ENCODE results near the gene CSMD2. TPM values are rescaled to one million over a fixed set of nuclear protein-coding genes. Genes with fewer than 3 reads are reported as not detected.

The CSMD2 gene
- total RNA-seq, 1 experiment from 2014 or later: 0.22 TPM

DNA sequence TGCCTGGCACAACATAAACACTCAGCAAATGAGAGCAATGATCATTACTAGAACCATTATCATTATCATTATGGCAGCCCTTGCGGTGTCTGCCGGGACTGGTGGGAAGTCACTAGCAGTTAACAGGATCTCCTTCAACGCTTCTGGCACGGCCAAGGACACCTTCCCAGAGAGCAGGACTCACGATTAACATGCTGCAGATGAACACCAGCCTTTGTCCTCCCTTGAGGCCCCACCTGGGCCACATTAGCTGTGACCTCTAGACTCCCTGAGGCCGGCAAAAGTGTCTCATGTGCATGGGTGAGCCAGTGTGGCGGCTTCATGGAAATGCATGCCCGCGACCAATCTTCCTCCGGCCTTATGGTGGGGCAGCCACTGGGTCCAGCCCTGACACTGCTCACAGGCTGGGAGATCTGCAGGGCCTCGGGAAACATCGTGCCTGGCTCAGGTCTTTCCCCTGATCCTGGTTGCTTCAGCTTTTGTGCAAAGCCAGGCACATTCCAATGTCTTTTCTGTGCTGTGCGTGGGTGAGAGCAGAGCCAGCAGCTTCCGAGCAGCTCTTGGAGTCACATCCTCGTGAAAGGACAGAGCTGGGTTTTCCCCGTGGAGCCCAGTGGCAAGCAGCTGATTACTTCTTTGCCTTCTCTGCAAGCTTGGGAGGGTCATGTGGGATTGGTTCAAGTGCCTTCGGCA, 193.9 kb downstream of the CSMD2 start:
- Histone ChIP-seq H3K79me2 (ENCODE audit: insufficient read depth, low read length) (no peaks in the 10 kb centered on the region), H3K27me3 (ENCODE audit: insufficient read depth, low read length) (peaks cover 26% of the 10 kb centered on the region; the same call in 1 of the 2 replicates), H3K27ac (ENCODE audit: low read depth, low read length) (no peak overlapping the region), H3K9me2 (ENCODE audit: insufficient read depth) (no peaks in the 10 kb centered on the region), H3K9me3 (ENCODE audit: control insufficient read depth in 1 of 2, insufficient read depth in 1 of 2, low read depth in 1 of 2, low read length in 2 of 2) (no peaks in the 10 kb centered on the region), H3K9ac (ENCODE audit: low read length) (no peak overlapping the region), H2AFZ (ENCODE audit: low read depth, low read length, poor library complexity, severe bottlenecking) (no peak overlapping the region), H3K4me2 (ENCODE audit: low read length) (no peak overlapping the region), H4K20me1 (ENCODE audit: insufficient read depth) (no peaks in the 10 kb centered on the region), H3K4me3 (replicated peaks in 1 of 2; ENCODE audit: low read depth in 1 of 2, low read length in 2 of 2) (no peak overlapping the region), H3K36me3 (ENCODE audit: control insufficient read depth in 1 of 2, insufficient read depth in 2 of 2, low read length in 2 of 2) (no peaks in the 10 kb centered on the region), H3K4me1 (ENCODE audit: control insufficient read depth in 1 of 2, insufficient read depth in 2 of 2, low read length in 2 of 2) (no peaks in the 10 kb centered on the region)
- DNase-seq (ENCODE audit: low read depth, low spot score): no peak
- RAD21 ChIA-PET (ENCODE audit: low non-redundant PET in 1 of 2, low total read pairs in 2 of 2, uncharacterized antibody in 2 of 2, unreplicated experiment in 2 of 2): no interaction called here
- intact Hi-C loops (cut with micrococcal nuclease): no loop called here
- no peak for ATAC-seq
- POLR2A ChIA-PET: no interaction called here
- no TSS peak for BruUV-seq (replicated peaks)
- CTCF ChIA-PET: no interaction called here
- TF ChIP-seq EZH2 (IDR thresholded peaks at IDR 0.05): no peak
- no peak for TF ChIP-seq SRF (IDR thresholded peaks at IDR 0.05; ENCODE audit: low read depth)
- TF ChIP-seq, protein P1, sequence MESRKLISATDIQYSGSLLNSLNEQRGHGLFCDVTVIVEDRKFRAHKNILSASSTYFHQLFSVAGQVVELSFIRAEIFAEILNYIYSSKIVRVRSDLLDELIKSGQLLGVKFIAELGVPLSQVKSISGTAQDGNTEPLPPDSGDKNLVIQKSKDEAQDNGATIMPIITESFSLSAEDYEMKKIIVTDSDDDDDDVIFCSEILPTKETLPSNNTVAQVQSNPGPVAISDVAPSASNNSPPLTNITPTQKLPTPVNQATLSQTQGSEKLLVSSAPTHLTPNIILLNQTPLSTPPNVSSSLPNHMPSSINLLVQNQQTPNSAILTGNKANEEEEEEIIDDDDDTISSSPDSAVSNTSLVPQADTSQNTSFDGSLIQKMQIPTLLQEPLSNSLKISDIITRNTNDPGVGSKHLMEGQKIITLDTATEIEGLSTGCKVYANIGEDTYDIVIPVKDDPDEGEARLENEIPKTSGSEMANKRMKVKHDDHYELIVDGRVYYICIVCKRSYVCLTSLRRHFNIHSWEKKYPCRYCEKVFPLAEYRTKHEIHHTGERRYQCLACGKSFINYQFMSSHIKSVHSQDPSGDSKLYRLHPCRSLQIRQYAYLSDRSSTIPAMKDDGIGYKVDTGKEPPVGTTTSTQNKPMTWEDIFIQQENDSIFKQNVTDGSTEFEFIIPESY (IDR thresholded peaks at IDR 0.05; ENCODE audit: extremely low read depth, insufficient replicate concordance, low read length): no peak
- TF ChIP-seq FOSL1 (IDR thresholded peaks at IDR 0.05; ENCODE audit: low read depth): no peak
- no peak for TF ChIP-seq ZFX (IDR thresholded peaks at IDR 0.05)
- no peak for TF ChIP-seq POLR2AphosphoS5 (IDR thresholded peaks at IDR 0.05; ENCODE audit: low read depth, low read length)
- no peak for TF ChIP-seq RAD21 (IDR thresholded peaks at IDR 0.05; ENCODE audit: low read depth)
- TF ChIP-seq REST (IDR thresholded peaks at IDR 0.05; ENCODE audit: low read depth): no peak
- no peak for TF ChIP-seq SIN3A (IDR thresholded peaks at IDR 0.05; ENCODE audit: low read depth)
- no peak for TF ChIP-seq ZNF274 (IDR thresholded peaks at IDR 0.05; ENCODE audit: low read depth, low read length)
- TF ChIP-seq CBX3 (IDR thresholded peaks at IDR 0.05; ENCODE audit: low read depth): no peak
- TF ChIP-seq CEBPB (IDR thresholded peaks at IDR 0.05; ENCODE audit: low read depth): no peak
- TF ChIP-seq EGR1 (IDR thresholded peaks at IDR 0.05; ENCODE audit: low read depth): no peak
- TF ChIP-seq ATF3 (IDR thresholded peaks at IDR 0.05): no peak
